ENCODE results near the gene TBC1D16. TPM values are rescaled to one million over a fixed set of nuclear protein-coding genes. Genes with fewer than 3 reads are reported as not detected.

The TBC1D16 gene
- total RNA-seq, 1 donor from 2014 or later, result 1.4 TPM

- H3K27ac Mint-ChIP-seq, result no peak overlapping the region
- no peaks in the 10 kb centered on the region for H3K9me3 Mint-ChIP-seq
- peaks cover 19% of the 10 kb centered on the region for H3K4me1 Mint-ChIP-seq (ENCODE audit: low read depth)
- intact Hi-C loops (cut with micrococcal nuclease), result loop anchor here (5.0 to 10.0 kb wide), 3 partner anchors 148 to 246 kb away; partner anchors contain the start of gene CBX8
- H3K27me3 Mint-ChIP-seq (ENCODE audit: low read depth), result peaks cover 5% of the 10 kb centered on the region
- no peaks in the 10 kb centered on the region for H3K36me3 Mint-ChIP-seq (ENCODE audit: low read depth)
- DNase-seq (ENCODE audit: low spot score), result no peak
- no peak overlapping the region for H3K4me3 Mint-ChIP-seq (ENCODE audit: low read depth)
These were observed 45.0 kb downstream of the TBC1D16 start for GRCh38 chr17:79990704-79991103.

- H3K36me3 Mint-ChIP-seq (ENCODE audit: low read depth), result no peaks in the 10 kb centered on the region
- peaks cover 5% of the 10 kb centered on the region for H3K27me3 Mint-ChIP-seq (ENCODE audit: low read depth)
- intact Hi-C loops (cut with micrococcal nuclease), result loop anchor here (5.0 to 10.0 kb wide), 3 partner anchors 148 to 245 kb away; partner anchors contain the start of gene CBX8
- no peak overlapping the region for H3K4me3 Mint-ChIP-seq (ENCODE audit: low read depth)
- no peak overlapping the region for H3K27ac Mint-ChIP-seq
- H3K9me3 Mint-ChIP-seq, result no peaks in the 10 kb centered on the region
- DNase-seq (ENCODE audit: low spot score), result no peak
- H3K4me1 Mint-ChIP-seq (ENCODE audit: low read depth), result peaks cover 17% of the 10 kb centered on the region
These were observed 45.5 kb downstream of the TBC1D16 start for GRCh38 chr17:79990051-79990592.

- H3K4me1 Mint-ChIP-seq (ENCODE audit: low read depth), result peaks cover 17% of the 10 kb centered on the region
- intact Hi-C loops (cut with micrococcal nuclease), result no loop called here
- H3K4me3 Mint-ChIP-seq (ENCODE audit: low read depth), result no peak overlapping the region
- H3K9me3 Mint-ChIP-seq, result no peaks in the 10 kb centered on the region
- DNase-seq (ENCODE audit: low spot score), result no peak
- H3K27ac Mint-ChIP-seq, result no peak overlapping the region
- peaks cover 5% of the 10 kb centered on the region for H3K27me3 Mint-ChIP-seq (ENCODE audit: low read depth)
- H3K36me3 Mint-ChIP-seq (ENCODE audit: low read depth), result no peaks in the 10 kb centered on the region
These were observed 46.4 kb downstream of the TBC1D16 start for GRCh38 chr17:79989106-79989835.

- intact Hi-C loops (cut with micrococcal nuclease), result no loop called here
- Mint-ChIP-seq H3K27ac (no peak overlapping the region), H3K4me1 (ENCODE audit: low read depth) (peaks cover 13% of the 10 kb centered on the region), H3K27me3 (ENCODE audit: low read depth) (peaks cover 5% of the 10 kb centered on the region), H3K36me3 (ENCODE audit: low read depth) (no peaks in the 10 kb centered on the region), H3K4me3 (ENCODE audit: low read depth) (no peak overlapping the region), H3K9me3 (no peaks in the 10 kb centered on the region)
- no peak for DNase-seq (ENCODE audit: low spot score)
These were observed 47.3 kb downstream of the TBC1D16 start for GRCh38 chr17:79988185-79988971.

GRCh38 chr17:79987935-79988184 lies 47.8 kb downstream of the TBC1D16 start:
- H3K27me3 Mint-ChIP-seq (ENCODE audit: low read depth), result peaks cover 5% of the 10 kb centered on the region
- no peak overlapping the region for H3K27ac Mint-ChIP-seq
- no peaks in the 10 kb centered on the region for H3K36me3 Mint-ChIP-seq (ENCODE audit: low read depth)
- peaks cover 8% of the 10 kb centered on the region for H3K4me1 Mint-ChIP-seq (ENCODE audit: low read depth)
- no peaks in the 10 kb centered on the region for H3K9me3 Mint-ChIP-seq
- intact Hi-C loops (cut with micrococcal nuclease), result no loop called here
- no peak for DNase-seq (ENCODE audit: low spot score)
- no peak overlapping the region for H3K4me3 Mint-ChIP-seq (ENCODE audit: low read depth)

- H3K27me3 Mint-ChIP-seq (ENCODE audit: low read depth), result peaks cover 5% of the 10 kb centered on the region
- intact Hi-C loops (cut with micrococcal nuclease), result no loop called here
- H3K9me3 Mint-ChIP-seq, result no peaks in the 10 kb centered on the region
- no peak overlapping the region for H3K4me3 Mint-ChIP-seq (ENCODE audit: low read depth)
- no peak for DNase-seq (ENCODE audit: low spot score)
- peaks cover 3% of the 10 kb centered on the region for H3K4me1 Mint-ChIP-seq (ENCODE audit: low read depth)
- no peaks in the 10 kb centered on the region for H3K36me3 Mint-ChIP-seq (ENCODE audit: low read depth)
- no peak overlapping the region for H3K27ac Mint-ChIP-seq
These were observed 48.3 kb downstream of the TBC1D16 start for GRCh38 chr17:79987187-79987934.

- DNase-seq (ENCODE audit: low spot score), result no peak
- H3K4me1 Mint-ChIP-seq (ENCODE audit: low read depth), result no peaks in the 10 kb centered on the region
- intact Hi-C loops (cut with micrococcal nuclease), result no loop called here
- no peaks in the 10 kb centered on the region for H3K36me3 Mint-ChIP-seq (ENCODE audit: low read depth)
- H3K9me3 Mint-ChIP-seq, result no peaks in the 10 kb centered on the region
- H3K27me3 Mint-ChIP-seq (ENCODE audit: low read depth), result peaks cover 5% of the 10 kb centered on the region
- H3K4me3 Mint-ChIP-seq (ENCODE audit: low read depth), result no peak overlapping the region
- H3K27ac Mint-ChIP-seq, result no peak overlapping the region
These were observed 49.1 kb downstream of the TBC1D16 start for GRCh38 chr17:79986411-79987186.

GRCh38 chr17:79985943-79986391 lies 49.7 kb downstream of the TBC1D16 start:
- Mint-ChIP-seq H3K9me3 (no peaks in the 10 kb centered on the region), H3K27ac (no peak overlapping the region), H3K4me1 (ENCODE audit: low read depth) (no peaks in the 10 kb centered on the region), H3K4me3 (ENCODE audit: low read depth) (no peak overlapping the region), H3K36me3 (ENCODE audit: low read depth) (no peaks in the 10 kb centered on the region), H3K27me3 (ENCODE audit: low read depth) (peaks cover 5% of the 10 kb centered on the region)
- no peak for DNase-seq (ENCODE audit: low spot score)
- intact Hi-C loops (cut with micrococcal nuclease), result no loop called here

- no peaks in the 10 kb centered on the region for H3K36me3 Mint-ChIP-seq (ENCODE audit: low read depth)
- no peak for DNase-seq (ENCODE audit: low spot score)
- intact Hi-C loops (cut with micrococcal nuclease), result no loop called here
- no peak overlapping the region for H3K27ac Mint-ChIP-seq
- H3K9me3 Mint-ChIP-seq, result no peaks in the 10 kb centered on the region
- no peak overlapping the region for H3K4me3 Mint-ChIP-seq (ENCODE audit: low read depth)
- H3K27me3 Mint-ChIP-seq (ENCODE audit: low read depth), result peaks cover under 1% of the 10 kb centered on the region
- H3K4me1 Mint-ChIP-seq (ENCODE audit: low read depth), result no peaks in the 10 kb centered on the region
These were observed 50.2 kb downstream of the TBC1D16 start for GRCh38 chr17:79985361-79985942.

GRCh38 chr17:79984877-79985276 lies 50.8 kb downstream of the TBC1D16 start:
- Mint-ChIP-seq H3K9me3 (no peaks in the 10 kb centered on the region), H3K4me1 (ENCODE audit: low read depth) (no peaks in the 10 kb centered on the region), H3K36me3 (ENCODE audit: low read depth) (no peaks in the 10 kb centered on the region), H3K4me3 (ENCODE audit: low read depth) (no peak overlapping the region), H3K27me3 (ENCODE audit: low read depth) (no peaks in the 10 kb centered on the region), H3K27ac (no peak overlapping the region)
- intact Hi-C loops (cut with micrococcal nuclease), result no loop called here
- no peak for DNase-seq (ENCODE audit: low spot score)

- no peak for DNase-seq (ENCODE audit: low spot score)
- H3K9me3 Mint-ChIP-seq, result no peaks in the 10 kb centered on the region
- no peaks in the 10 kb centered on the region for H3K36me3 Mint-ChIP-seq (ENCODE audit: low read depth)
- no peak overlapping the region for H3K27ac Mint-ChIP-seq
- intact Hi-C loops (cut with micrococcal nuclease), result no loop called here
- H3K4me3 Mint-ChIP-seq (ENCODE audit: low read depth), result no peak overlapping the region
- H3K27me3 Mint-ChIP-seq (ENCODE audit: low read depth), result no peaks in the 10 kb centered on the region
- no peaks in the 10 kb centered on the region for H3K4me1 Mint-ChIP-seq (ENCODE audit: low read depth)
These were observed 51.4 kb downstream of the TBC1D16 start for GRCh38 chr17:79984045-79984840.

All from activated T-helper 2 cell treated with anti-CD3 and anti-CD28 coated beads, Interferon-gamma antibody, Interleukin-2, Interleukin-4, amounts not matched to agents 10 μg/mL and 5 μg/mL and 100 μg/mL, durations not matched to agents 14 hours and 24 hours and 36 hours (primary cell).